Pons (tissue), 1 donor: ENCODE data around the gene TSPAN12.

Source experiments
- DNase-seq: peaks from one replicate; pipeline ENCODE4 v3.0.0-alpha.2; 2016; ENCODE audit warnings: low spot score

TSPAN12 gene

DNA sequence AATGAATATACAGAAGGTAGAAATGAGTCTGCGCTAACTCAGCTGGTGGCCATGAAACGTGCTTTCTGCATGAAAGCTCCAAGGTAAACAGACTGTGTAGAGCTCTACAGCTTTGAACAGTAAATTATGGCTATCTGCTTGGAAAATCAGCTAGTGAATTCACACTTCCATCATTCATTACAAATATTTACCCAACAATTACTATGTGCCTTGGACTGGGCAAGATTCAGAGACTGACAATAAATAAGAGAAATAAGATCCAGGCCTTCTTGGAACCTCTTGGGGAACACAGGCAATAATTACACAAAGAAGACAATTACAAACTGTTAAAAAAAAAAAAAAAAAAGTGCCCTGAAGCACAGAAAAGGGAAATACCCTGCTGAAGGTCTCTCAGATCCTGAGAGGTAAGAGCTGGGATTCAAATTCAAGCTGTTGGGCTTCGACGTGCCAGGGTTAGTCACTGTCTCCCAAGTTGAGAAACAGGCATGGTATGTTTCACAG, 15.8 kb downstream of the TSPAN12 start:
- no peak for DNase-seq

DNA sequence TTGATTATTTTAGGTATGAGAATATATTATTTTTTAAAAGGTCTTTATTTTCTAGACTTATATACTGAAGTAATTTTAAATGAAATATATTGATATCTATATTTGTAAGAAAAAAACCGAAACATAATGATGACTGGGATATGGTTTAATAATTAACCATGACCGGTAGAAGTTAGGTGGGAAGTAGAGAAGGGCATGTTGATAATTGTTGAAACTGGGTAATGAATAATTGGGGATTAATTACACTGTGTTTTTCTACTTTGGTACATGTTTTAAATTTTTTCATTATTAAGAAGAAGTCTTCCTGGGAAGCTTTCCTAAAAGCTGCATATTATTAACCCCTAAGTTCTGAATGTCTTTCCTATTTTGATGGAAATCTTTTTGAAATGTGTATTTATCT, 16.3 kb downstream of the TSPAN12 start:
- DNase-seq: no peak

DNA sequence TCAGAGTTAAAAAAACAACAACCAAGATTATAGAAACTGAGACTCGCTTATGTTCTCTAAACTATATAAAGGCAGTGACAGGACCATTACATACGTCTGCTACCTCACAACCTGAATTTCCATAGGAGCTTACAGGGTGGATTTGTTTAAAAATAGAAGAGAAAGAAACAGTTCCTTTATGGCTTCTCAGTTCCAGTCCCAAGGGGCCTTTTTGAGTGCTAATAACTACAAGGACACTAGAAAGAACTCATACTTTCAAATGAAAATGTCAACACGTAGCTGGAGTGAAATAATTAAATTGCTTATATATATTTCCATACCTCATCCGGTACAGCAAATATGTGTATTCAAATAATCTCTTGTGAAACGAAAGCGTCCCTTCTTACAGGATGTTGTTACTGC, 19.7 kb downstream of the TSPAN12 start:
- DNase-seq: no peak

DNA sequence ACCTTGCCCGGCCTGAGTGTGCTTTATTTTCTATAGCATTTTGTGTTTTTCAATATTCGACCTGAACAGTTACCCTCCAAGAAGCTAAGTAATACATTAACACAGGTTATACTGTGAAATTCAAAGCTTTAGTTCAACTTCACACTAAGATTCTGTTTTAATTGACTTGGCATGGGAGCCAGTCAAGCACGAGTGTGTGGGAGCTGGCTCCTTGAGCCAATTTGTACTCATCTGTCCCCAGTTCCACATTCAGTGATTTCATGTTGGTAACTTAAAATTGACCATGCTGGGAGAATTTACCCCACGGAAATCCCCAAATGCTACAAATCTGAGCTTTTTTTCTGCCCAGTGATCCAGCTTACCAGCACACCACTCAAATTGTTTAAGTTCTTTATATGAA, 20.3 kb downstream of the TSPAN12 start:
- no peak for DNase-seq

DNA sequence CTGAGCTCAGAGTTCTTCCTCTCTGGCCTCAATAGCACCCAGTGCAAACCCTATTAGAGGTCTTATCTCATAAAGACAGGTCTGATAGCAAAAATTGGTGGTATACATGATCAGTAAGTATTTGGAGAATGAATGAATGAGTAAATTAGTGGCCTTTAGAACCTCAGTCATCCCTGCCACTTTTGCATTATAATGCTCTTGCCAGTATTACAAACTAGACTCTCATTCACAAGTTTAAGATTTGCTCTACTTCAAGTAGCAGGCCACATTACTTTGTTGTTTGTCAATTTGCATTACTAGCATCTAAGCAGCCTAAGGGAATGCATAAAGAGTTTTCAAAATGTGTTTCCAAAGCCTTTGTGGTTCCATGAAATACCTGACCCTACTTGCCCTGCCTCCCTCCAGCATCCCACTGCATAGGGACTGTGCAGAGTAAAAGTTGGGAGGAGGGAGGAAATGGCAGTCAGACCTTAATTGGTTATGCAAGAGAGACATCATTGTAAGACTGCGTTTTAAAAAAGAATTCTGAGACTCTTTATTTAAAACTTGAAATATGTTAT, 21.3 kb downstream of the TSPAN12 start:
- DNase-seq: no peak

DNA sequence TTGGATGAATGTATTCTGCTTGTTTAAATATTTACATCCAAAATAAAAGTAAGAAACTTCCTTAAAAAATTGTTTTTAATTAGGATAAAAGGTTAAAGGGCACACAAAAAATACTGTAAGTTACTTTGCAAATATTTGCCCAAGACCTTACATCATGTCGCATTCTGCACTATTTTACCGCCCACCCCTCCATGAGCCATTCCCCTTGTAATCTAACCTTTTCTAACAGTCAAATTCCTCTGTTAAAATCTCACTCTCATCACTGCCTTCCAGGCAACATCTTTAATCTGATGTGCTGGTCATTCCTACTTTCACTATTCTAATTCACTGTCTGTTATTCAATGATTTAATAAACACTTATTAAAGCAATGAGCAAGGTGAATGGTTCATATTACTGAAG, 23.2 kb downstream of the TSPAN12 start:
- no peak for DNase-seq

DNA sequence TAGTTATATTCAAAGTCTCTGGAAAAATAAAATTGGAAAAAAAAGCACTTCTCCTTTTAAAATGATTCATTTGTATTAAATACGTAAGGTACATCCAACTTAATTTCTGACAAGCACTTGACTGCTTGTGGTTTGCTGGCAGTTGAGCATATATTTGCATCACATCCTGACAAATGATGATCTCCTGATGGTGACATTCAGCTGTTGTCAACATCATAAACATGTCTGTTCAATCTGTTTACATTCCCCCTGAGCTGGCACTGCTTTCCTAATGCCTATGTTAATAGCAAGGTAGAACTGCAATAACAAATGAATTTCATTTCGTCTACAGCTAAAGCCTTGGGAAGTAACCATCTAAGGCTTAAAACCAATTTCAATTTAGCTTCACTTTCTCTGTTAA, 24.4 kb downstream of the TSPAN12 start:
- DNase-seq: no peak

DNA sequence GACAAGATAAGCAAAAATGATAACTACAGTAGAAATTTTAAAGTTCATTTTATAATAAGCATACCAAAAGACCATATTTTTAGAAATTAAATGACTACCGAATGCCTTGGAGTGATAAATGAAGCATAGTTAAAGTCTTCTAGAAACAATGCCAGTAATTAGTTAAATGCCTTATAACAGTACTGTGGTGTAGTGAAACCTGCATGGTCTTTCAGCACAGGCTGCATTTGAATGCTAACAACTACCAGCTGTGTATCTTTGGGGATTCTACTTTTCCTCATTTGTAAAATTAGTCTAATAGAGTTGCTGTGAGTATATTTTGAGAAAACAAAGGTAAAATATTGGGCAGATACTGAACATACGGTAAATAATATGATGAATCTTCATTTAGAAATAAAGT, 25.1 kb downstream of the TSPAN12 start:
- no peak for DNase-seq

DNA sequence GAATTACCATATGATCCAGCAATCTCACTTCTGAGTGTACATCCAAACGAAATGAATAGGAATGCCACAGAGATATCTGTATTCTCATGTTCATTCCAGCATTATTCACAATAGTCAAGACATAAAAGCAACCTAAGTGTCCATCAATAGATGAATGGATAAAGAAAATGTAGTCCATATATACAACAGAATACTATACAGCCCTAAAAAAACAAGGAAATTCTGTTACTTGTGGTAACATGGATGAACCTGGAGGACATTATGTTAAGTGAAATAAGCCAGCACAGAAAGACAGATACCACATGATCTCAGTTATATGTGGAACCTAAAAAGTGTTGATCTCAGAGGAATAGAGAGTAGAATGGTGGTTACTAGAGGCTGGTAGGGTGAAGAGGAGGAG, 26.7 kb downstream of the TSPAN12 start:
- DNase-seq: no peak

DNA sequence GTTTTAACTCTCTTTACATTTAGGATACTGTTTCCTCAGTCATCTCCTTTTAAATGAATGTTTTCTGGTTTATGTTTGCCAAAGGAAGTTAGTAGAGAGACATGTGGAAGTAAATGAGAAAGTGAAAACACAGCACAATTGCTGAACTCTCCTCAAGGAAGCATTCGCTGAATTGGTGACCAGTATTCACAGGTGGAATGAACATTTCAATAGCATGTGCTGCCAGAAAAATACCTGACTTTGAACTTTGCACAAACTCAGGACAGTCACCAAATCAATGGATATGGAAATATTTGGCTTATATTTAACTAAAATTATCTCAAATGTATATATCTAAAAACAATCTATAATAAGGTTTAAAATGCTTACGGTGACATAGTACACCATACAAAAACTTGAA, 28.5 kb downstream of the TSPAN12 start:
- no peak for DNase-seq

DNA sequence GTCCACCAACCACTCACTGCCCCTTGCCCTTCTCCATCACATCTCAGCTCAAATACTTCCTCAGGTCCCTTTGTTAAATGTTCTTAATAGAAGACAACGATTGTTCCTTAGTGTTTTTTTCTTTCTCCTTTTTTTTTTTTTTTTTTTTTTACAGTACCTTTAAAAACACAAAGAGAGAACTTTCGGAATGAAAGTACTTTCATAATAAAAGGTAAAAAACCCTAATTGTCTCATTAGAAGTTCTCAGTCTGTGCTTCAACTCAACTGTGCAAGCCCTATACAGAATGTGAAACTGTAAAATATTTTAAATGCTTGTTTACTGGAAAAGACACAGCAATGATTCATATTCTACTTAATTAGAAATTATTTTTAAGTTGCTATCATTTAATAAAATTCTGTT, 29.4 kb downstream of the TSPAN12 start:
- no peak for DNase-seq

DNA sequence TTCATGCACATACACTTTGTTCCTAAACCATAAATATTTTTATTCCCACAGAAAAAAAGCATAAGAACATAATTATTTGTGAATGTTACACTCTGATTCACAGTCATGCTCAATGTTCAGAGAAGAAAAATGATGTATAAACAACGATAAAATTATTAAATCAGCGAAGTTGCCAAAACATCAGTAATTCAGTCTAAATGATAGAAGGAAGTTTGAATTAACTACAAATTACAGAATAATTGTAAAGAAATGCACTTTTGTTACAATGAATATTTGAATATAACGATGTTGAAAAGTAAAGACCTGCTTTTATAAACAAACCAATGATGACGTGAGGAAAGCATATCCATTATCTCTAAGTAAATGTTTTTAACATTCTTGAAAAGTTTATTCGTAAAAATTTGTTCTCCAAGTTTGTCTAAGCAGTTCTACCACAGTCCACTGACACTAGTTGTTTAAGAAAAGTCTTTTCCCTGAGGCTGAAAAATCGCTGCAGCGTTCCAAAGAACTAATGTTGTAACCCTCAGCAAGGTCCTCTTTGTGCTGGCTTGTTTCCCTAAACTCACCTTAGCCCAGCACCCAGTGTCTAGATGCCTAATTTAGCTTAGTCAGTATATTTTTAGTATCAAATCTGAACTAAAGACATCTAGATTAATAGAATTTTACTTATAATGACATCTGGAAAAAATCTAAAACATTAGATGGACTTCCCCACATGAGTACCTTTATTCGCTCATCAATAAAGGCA, 30.4 kb downstream of the TSPAN12 start:
- DNase-seq: no peak

DNA sequence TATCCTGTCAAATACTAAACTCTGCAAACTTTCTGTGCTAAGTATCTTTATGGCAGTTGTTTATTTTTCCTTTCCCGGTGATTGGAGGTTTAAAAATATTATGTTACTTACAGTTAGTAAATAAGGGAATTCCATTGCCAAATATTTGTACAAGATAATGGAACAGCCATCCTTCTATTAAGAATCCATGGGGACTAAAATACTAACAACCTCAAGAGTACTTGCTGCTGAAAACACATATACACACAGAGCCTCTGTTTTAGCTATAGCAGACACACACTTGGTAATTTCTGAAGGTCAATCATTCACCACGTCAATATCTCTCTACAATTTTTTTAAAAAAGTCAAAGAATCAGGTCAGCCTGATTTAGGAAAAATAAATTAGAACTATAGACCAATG, 32.4 kb downstream of the TSPAN12 start:
- no peak for DNase-seq

DNA sequence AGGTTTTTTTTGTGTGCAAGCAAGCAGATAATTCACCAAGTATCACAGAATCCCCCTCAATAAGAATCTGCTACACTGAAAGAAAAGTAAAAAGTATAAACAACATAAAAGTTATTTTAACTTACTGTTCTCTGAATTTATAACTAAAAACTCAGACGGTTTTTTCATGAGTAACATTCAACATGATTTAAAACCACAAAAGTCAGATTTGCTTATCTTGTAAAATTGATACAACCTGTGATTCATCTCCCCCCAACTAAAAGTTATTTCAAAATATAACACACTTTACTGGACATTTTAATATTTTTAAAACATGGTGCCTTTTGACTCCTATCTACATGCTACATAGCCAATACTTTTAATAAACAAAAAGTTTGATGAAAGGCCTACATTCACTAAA, 32.8 kb downstream of the TSPAN12 start:
- no peak for DNase-seq

DNA sequence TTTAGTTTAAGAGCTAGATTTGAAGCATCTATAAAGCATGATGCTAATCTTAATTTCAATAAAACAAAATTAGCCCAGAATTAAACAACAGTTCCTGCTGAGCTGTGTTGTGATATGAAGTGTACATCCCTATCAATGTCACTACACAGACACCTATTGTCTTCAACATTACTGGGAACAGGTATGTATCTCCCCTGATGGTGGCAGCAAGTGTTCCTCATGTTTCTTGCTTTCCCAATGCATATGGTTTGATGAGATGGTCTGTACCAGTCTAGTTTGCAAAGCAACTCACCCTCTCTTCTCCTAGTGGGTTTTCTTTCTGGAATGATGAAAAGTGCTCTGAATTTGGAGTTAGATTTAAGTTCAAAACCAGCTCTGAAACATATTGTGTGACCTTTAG, 38.1 kb downstream of the TSPAN12 start:
- no peak for DNase-seq

DNA sequence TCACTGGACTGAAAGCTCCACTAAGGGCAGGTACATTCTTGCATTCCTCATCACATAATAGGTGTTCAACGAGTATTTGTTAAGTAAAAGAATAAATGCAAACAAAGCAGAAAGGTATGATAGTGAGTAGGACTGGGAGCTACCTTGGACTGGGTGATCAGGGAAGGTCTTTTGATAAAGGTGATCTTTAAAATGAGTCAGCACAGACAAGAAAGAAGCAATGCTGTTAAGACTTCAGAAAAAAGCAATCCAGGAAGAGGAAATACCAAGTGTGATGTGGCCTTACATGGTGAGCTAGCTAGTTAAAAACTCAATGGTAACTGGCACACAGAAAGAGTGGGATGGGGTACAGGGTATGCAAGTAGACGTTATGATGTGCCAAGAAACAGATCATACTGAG, 40.1 kb downstream of the TSPAN12 start:
- DNase-seq: no peak

DNA sequence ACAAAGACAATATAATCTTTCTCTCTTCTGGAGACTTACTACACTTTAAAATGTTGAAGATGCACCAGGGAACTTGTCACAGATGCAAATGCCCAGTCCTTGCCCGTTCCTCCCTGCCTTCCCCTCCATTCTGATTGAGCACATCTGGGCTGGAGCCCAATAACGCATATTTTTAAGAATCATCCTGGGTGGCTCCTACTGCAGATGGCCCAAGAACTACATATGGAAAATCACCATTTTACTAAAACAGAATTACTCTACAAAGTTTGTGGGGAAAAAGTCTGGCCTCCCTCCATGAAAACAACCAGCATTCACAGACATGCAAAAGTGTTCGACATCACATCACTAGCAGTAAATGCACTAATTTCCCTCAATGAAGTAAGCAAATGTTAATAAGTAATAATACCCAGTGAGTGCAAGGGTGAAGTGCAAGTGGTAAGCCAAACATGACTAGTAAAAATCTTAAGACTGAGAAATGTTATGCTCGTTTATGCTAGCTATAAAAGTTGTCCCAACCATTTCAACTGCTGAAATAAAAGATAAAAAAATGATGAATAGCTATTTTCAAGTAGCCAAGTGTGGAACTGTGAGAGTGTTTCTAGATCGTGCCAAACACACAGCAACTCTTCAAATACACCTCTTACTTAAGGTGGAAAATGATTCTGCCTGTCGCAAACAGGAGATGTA, 43.5 kb downstream of the TSPAN12 start:
- no peak for DNase-seq

DNA sequence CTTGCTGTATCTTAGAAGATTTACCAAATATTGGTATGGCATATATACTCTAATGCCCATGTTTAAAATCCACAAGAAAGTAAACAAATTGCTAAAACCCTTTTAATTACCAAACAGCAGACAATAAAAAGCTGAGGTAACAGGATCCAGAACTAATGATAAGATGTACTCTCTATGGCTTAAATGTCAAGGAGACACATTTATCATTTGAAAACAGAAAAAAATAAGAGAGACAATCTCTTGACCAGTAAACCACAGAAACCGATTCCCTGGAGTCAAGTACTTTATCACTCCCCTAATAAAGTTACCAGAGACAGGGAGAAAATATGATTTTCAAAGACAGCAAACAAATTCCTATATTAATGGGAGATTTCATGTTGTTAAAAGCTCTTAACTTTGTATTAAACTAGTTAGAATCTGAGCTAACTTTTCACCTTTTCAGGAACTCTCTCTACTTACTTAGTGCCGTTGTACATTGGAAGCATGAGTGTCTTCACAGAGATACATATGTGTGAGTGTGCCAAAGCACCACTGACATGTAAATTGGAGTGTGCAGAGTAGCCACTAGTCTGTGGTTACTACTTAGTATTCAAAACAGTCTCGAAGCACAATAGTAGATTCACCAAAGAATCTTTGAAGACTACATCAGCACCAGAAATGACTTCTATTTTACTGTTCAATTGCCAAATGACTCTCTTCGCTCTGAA, 44.2 kb downstream of the TSPAN12 start:
- no peak for DNase-seq

DNA sequence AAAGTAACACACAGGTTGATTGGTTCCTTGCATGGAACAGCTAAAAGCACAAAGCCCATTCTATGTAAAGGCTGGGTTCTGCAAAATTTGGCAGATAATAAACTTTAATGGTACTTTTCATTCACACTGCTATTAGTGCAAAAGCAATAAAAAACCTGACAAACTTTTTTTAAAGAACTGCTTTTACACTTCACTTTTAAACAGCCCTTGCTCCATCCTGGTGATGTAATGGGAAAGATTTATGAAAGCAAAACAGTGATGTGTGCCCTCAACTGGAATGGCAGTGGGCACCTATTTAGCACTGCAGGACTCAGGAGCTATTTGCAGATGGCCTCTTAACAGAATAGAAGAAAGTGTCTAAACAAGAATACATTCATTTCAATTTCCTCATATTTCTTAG, 44.9 kb downstream of the TSPAN12 start:
- no peak for DNase-seq

DNA sequence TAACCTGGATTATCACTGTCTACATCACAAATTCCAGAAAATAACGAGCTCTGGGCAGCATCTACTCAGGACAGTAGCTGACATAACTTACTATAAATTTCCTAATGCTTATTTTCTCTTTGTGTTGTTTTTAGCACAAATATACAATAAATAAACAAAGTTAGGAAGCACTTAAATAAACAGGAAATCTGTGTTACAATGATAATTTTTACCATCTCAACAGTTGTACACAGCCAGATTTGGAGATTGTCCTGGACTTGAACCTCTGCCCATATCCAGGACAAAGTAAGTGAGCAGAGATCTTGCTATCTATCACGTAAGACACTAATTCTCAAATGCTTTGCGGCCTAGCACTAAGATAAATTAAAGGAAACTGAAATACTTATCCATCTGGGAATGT, 48.7 kb downstream of the TSPAN12 start:
- no peak for DNase-seq

DNA sequence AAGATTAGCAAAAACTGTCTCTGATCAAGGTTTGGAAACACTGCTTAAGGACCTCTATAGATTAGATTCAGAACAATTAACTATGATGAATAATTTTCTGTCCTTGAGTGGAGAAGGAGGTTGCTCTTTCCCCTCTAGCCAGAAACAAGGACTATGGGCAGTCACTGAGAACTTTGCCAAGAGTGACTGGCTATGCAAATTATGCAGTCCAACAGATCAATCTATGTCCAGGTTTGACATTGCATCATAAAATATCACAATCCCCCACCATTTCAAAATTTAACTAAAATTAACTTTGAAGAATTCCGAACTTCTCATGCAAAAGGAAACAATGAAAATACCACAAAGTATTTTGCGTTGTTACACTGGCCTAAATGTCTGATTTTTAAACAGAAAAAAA, 50.6 kb downstream of the TSPAN12 start:
- DNase-seq: no peak

DNA sequence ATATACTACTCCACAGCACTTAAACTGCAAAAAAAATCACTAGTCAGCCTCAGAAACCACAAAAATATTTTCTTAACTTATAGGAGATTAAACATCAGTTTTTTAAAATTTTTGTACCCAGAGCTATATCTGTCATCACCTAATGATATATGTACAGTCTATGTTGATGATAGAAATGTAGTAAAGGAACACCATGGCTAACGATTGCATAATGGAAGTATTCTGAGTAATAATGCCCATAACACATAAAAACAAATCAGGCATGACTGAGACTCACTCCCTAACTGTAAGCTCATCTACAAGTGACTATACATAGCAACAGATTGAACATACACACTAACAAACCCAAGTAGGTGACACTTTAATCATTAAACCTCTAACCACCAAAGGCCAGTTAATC, 51.3 kb downstream of the TSPAN12 start:
- no peak for DNase-seq
